DOHH2 (cell line): ENCODE data around the gene GABPB1.

Experiments used
- H3F3A ChIP-seq: fragments of 200-600 bp; sonication (generic), shearing (Covaris generic); 2 replicates; pipeline ENCODE4 v1.6.0; 2016; ENCODE audit warnings: antibody characterized with exemption, mild to moderate bottlenecking; ENCODE audit not compliant: control insufficient read depth, insufficient read depth
- H3K27ac ChIP-seq: fragments of 200-600 bp; sonication (generic); 2 replicates; pipeline ENCODE4 v1.5.1; 2014; ENCODE audit warnings: low read depth, mild to moderate bottlenecking, low read length, moderate library complexity
- H3K27me3 ChIP-seq: fragments of 200-600 bp; sonication (generic); 2 replicates; pipeline ENCODE4 v1.6.1; 2014; ENCODE audit warnings: mild to moderate bottlenecking, low read length, mixed read lengths; ENCODE audit not compliant: control insufficient read depth
- H3K36me3 ChIP-seq: fragments of 200-600 bp; sonication (generic); 2 replicates; pipeline ENCODE4 v1.6.1; 2014; ENCODE audit warnings: mild to moderate bottlenecking, low read length, moderate library complexity, mixed read lengths; ENCODE audit not compliant: control insufficient read depth
- H3K4me1 ChIP-seq: fragments of 200-600 bp; sonication (generic); 2 replicates; pipeline ENCODE4 v1.6.1; 2014; ENCODE audit warnings: mild to moderate bottlenecking, low read length, mixed read lengths; ENCODE audit not compliant: control insufficient read depth
- H3K4me2 ChIP-seq: fragments of 200-600 bp; sonication (generic); 2 replicates; pipeline ENCODE4 v1.6.0; 2014; ENCODE audit warnings: mild to moderate bottlenecking, low read length, moderate library complexity
- H3K4me3 ChIP-seq: fragments of 200-600 bp; sonication (generic); 2 replicates; pipeline ENCODE4 v1.5.1; 2014; ENCODE audit warnings: mild to moderate bottlenecking, low read length, mixed read lengths
- H3K79me2 ChIP-seq: fragments of 200-600 bp; sonication (generic); 2 replicates; pipeline ENCODE4 v1.6.1; 2014; ENCODE audit warnings: mild to moderate bottlenecking, low read length, mixed read lengths; ENCODE audit not compliant: control insufficient read depth
- H3K9me2 ChIP-seq: fragments of 200-600 bp; sonication (generic); replicated peaks from 2 replicates; pipeline ENCODE4 v1.6.1; 2014; ENCODE audit warnings: mild to moderate bottlenecking, low read length, mixed read lengths; ENCODE audit not compliant: control insufficient read depth
- H3K9me3 ChIP-seq: fragments of 200-600 bp; sonication (generic); 2 replicates; pipeline ENCODE4 v1.6.1; 2014; ENCODE audit warnings: antibody characterized with exemption, low read length, mixed read lengths; ENCODE audit not compliant: control insufficient read depth, insufficient read depth
- H4K20me1 ChIP-seq: fragments of 200-600 bp; sonication (generic); 2 replicates; pipeline ENCODE4 v1.6.0; 2014; ENCODE audit warnings: low read depth, mild to moderate bottlenecking, antibody characterized with exemption, low read length, moderate library complexity; ENCODE audit not compliant: control insufficient read depth, insufficient read depth
- CTCF ChIP-seq: fragments of 200-600 bp; sonication (generic); IDR thresholded peaks from one replicate; pipeline ENCODE4 v1.5.1; 2014; ENCODE audit warnings: antibody characterized with exemption, mild to moderate bottlenecking, low read depth, low read length; ENCODE audit not compliant: poor library complexity, severe bottlenecking
- EZH2phosphoT487 ChIP-seq: fragments of 200-600 bp; sonication (generic); IDR thresholded peaks from 2 replicates; pipeline ENCODE4 v1.6.1; 2017; ENCODE audit warnings: borderline replicate concordance, mild to moderate bottlenecking, antibody characterized with exemption, low read length, moderate library complexity, mixed read lengths

GABPB1 gene

GRCh38 chr15:50231761-50232160 is 123.2 kb downstream of the GABPB1 start:
- H3K27ac ChIP-seq = no peak overlapping the region
- no peaks in the 10 kb centered on the region for H3K4me1 ChIP-seq
- TF ChIP-seq EZH2phosphoT487 (no peak), CTCF (no peak)
- H3K27me3 ChIP-seq = no peaks in the 10 kb centered on the region
- no peak overlapping the region for H3K4me2 ChIP-seq
- H4K20me1 ChIP-seq = no peaks in the 10 kb centered on the region
- no peak overlapping the region for H3K4me3 ChIP-seq
- no peaks in the 10 kb centered on the region for H3F3A ChIP-seq
- H3K79me2 ChIP-seq = no peaks in the 10 kb centered on the region
- H3K36me3 ChIP-seq = no peaks in the 10 kb centered on the region
- no peaks in the 10 kb centered on the region for H3K9me2 ChIP-seq
- H3K9me3 ChIP-seq = no peaks in the 10 kb centered on the region

- Histone ChIP-seq H3K9me2 (no peaks in the 10 kb centered on the region), H3K27ac (no peak overlapping the region), H3K36me3 (no peaks in the 10 kb centered on the region), H3K4me1 (no peaks in the 10 kb centered on the region), H3K4me3 (no peak overlapping the region), H3K27me3 (no peaks in the 10 kb centered on the region), H3K79me2 (no peaks in the 10 kb centered on the region), H3F3A (no peaks in the 10 kb centered on the region), H3K4me2 (no peak overlapping the region), H4K20me1 (no peaks in the 10 kb centered on the region), H3K9me3 (no peaks in the 10 kb centered on the region)
- TF ChIP-seq EZH2phosphoT487 = no peak
- no peak for TF ChIP-seq CTCF
These were observed 125.7 kb downstream of the GABPB1 start for GRCh38 chr15:50229336-50229735.

GRCh38 chr15:50228866-50229265 is 126.1 kb downstream of the GABPB1 start:
- Histone ChIP-seq H4K20me1 (no peaks in the 10 kb centered on the region), H3K27ac (no peak overlapping the region), H3K4me1 (no peaks in the 10 kb centered on the region), H3K9me3 (no peaks in the 10 kb centered on the region), H3K9me2 (no peaks in the 10 kb centered on the region), H3K79me2 (no peaks in the 10 kb centered on the region), H3K4me2 (no peak overlapping the region), H3K4me3 (no peak overlapping the region), H3K36me3 (no peaks in the 10 kb centered on the region), H3F3A (no peaks in the 10 kb centered on the region), H3K27me3 (no peaks in the 10 kb centered on the region)
- no peak for TF ChIP-seq EZH2phosphoT487
- TF ChIP-seq CTCF = no peak

- H3K4me3 ChIP-seq = no peak overlapping the region
- no peaks in the 10 kb centered on the region for H3K9me2 ChIP-seq
- H3F3A ChIP-seq = no peaks in the 10 kb centered on the region
- H3K27ac ChIP-seq = no peak overlapping the region
- H4K20me1 ChIP-seq = no peaks in the 10 kb centered on the region
- peaks cover 4% of the 10 kb centered on the region; the same call in 1 of the 2 replicates for H3K4me1 ChIP-seq
- H3K36me3 ChIP-seq = no peaks in the 10 kb centered on the region
- H3K27me3 ChIP-seq = no peaks in the 10 kb centered on the region
- H3K4me2 ChIP-seq = no peak overlapping the region
- TF ChIP-seq CTCF (no peak), EZH2phosphoT487 (no peak)
- H3K9me3 ChIP-seq = no peaks in the 10 kb centered on the region
- H3K79me2 ChIP-seq = no peaks in the 10 kb centered on the region
These were observed 127.9 kb downstream of the GABPB1 start for GRCh38 chr15:50227076-50227475.
